ENCODE measurements around the gene INPP5D. TPM values are rescaled to one million over a fixed set of nuclear protein-coding genes. Genes with fewer than 3 reads are reported as not detected.

The INPP5D gene
- total RNA-seq, 1 donor from 2014 or later = 14.7 TPM

GRCh38 chr2:233058717-233059546, 1.2 kb upstream of the INPP5D start:
- Histone ChIP-seq H3K9me3 (ENCODE audit: insufficient read depth, low read depth, low read length) (no peaks in the 10 kb centered on the region), H4K20me1 (ENCODE audit: insufficient read depth, low read length) (no peaks in the 10 kb centered on the region), H3K79me2 (ENCODE audit: insufficient read depth, low read length) (no peaks in the 10 kb centered on the region), H3K4me3 (ENCODE audit: insufficient read depth, low read depth, low read length) (no peak overlapping the region), H3K9ac (ENCODE audit: low read length) (no peak overlapping the region), H3K27me3 (ENCODE audit: insufficient read depth, low read length) (no peaks in the 10 kb centered on the region), H3K4me1 (ENCODE audit: insufficient read depth, low read length) (no peaks in the 10 kb centered on the region), H3K36me3 (ENCODE audit: insufficient read depth, low read length) (no peaks in the 10 kb centered on the region), H3K4me2 (ENCODE audit: low read length) (no peak overlapping the region), H3K27ac (ENCODE audit: low read depth, low read length) (no peak overlapping the region), H2AFZ (ENCODE audit: low read depth, low read length) (no peak overlapping the region)
- no peak overlapping the region for H3K27ac Mint-ChIP-seq (ENCODE audit: unreplicated experiment)
- TF ChIP-seq EZH2 (IDR thresholded peaks at IDR 0.05; ENCODE audit: insufficient read depth, low read length) (no peak), CTCF (IDR thresholded peaks at IDR 0.05; ENCODE audit: insufficient read depth, low read depth, low read length) (no peak)
- H3K27me3 Mint-ChIP-seq (ENCODE audit: low read depth, unreplicated experiment) = peaks cover 29% of the 10 kb centered on the region
- H3K36me3 Mint-ChIP-seq (ENCODE audit: low read depth, unreplicated experiment) = peaks cover 1% of the 10 kb centered on the region
- no peak overlapping the region for H3K4me3 Mint-ChIP-seq (ENCODE audit: unreplicated experiment)
- FAIRE-seq = no peak
- no peak for DNase-seq (ENCODE audit: low read depth)
- H3K4me1 Mint-ChIP-seq (ENCODE audit: low read depth, unreplicated experiment) = peaks cover 2% of the 10 kb centered on the region
- H3K9me3 Mint-ChIP-seq (ENCODE audit: unreplicated experiment) = no peaks in the 10 kb centered on the region

GRCh38 chr2:233059547-233059796, 670 bp upstream of the INPP5D start:
- no peak overlapping the region for H3K4me3 Mint-ChIP-seq (ENCODE audit: unreplicated experiment)
- Histone ChIP-seq H3K4me3 (ENCODE audit: insufficient read depth, low read depth, low read length) (no peak overlapping the region), H4K20me1 (ENCODE audit: insufficient read depth, low read length) (no peaks in the 10 kb centered on the region), H2AFZ (ENCODE audit: low read depth, low read length) (no peak overlapping the region), H3K9ac (ENCODE audit: low read length) (no peak overlapping the region), H3K9me3 (ENCODE audit: insufficient read depth, low read depth, low read length) (no peaks in the 10 kb centered on the region), H3K36me3 (ENCODE audit: insufficient read depth, low read length) (no peaks in the 10 kb centered on the region), H3K79me2 (ENCODE audit: insufficient read depth, low read length) (no peaks in the 10 kb centered on the region), H3K27me3 (ENCODE audit: insufficient read depth, low read length) (no peaks in the 10 kb centered on the region), H3K4me2 (ENCODE audit: low read length) (no peak overlapping the region), H3K4me1 (ENCODE audit: insufficient read depth, low read length) (no peaks in the 10 kb centered on the region), H3K27ac (ENCODE audit: low read depth, low read length) (no peak overlapping the region)
- peaks cover 25% of the 10 kb centered on the region for H3K27me3 Mint-ChIP-seq (ENCODE audit: low read depth, unreplicated experiment)
- peaks cover 1% of the 10 kb centered on the region for H3K36me3 Mint-ChIP-seq (ENCODE audit: low read depth, unreplicated experiment)
- no peak for DNase-seq (ENCODE audit: low read depth)
- no peaks in the 10 kb centered on the region for H3K9me3 Mint-ChIP-seq (ENCODE audit: unreplicated experiment)
- no peak for FAIRE-seq
- peaks cover 2% of the 10 kb centered on the region for H3K4me1 Mint-ChIP-seq (ENCODE audit: low read depth, unreplicated experiment)
- TF ChIP-seq CTCF (IDR thresholded peaks at IDR 0.05; ENCODE audit: insufficient read depth, low read depth, low read length) (no peak), EZH2 (IDR thresholded peaks at IDR 0.05; ENCODE audit: insufficient read depth, low read length) (no peak)
- H3K27ac Mint-ChIP-seq (ENCODE audit: unreplicated experiment) = no peak overlapping the region

- Mint-ChIP-seq H3K36me3 (ENCODE audit: low read depth, unreplicated experiment) (peaks cover 1% of the 10 kb centered on the region), H3K27ac (ENCODE audit: unreplicated experiment) (no peak overlapping the region), H3K4me3 (ENCODE audit: unreplicated experiment) (no peak overlapping the region), H3K9me3 (ENCODE audit: unreplicated experiment) (no peaks in the 10 kb centered on the region), H3K4me1 (ENCODE audit: low read depth, unreplicated experiment) (peaks cover 2% of the 10 kb centered on the region), H3K27me3 (ENCODE audit: low read depth, unreplicated experiment) (peaks cover 18% of the 10 kb centered on the region)
- Histone ChIP-seq H3K27me3 (ENCODE audit: insufficient read depth, low read length) (no peaks in the 10 kb centered on the region), H4K20me1 (ENCODE audit: insufficient read depth, low read length) (no peaks in the 10 kb centered on the region), H3K27ac (ENCODE audit: low read depth, low read length) (no peak overlapping the region), H3K9ac (ENCODE audit: low read length) (no peak overlapping the region), H3K4me1 (ENCODE audit: insufficient read depth, low read length) (no peaks in the 10 kb centered on the region), H3K9me3 (ENCODE audit: insufficient read depth, low read depth, low read length) (no peaks in the 10 kb centered on the region), H3K4me3 (ENCODE audit: insufficient read depth, low read depth, low read length) (no peak overlapping the region), H3K79me2 (ENCODE audit: insufficient read depth, low read length) (no peaks in the 10 kb centered on the region), H2AFZ (ENCODE audit: low read depth, low read length) (no peak overlapping the region), H3K36me3 (ENCODE audit: insufficient read depth, low read length) (no peaks in the 10 kb centered on the region), H3K4me2 (ENCODE audit: low read length) (no peak overlapping the region)
- no peak for DNase-seq (ENCODE audit: low read depth)
- TF ChIP-seq CTCF (IDR thresholded peaks at IDR 0.05; ENCODE audit: insufficient read depth, low read depth, low read length) (no peak), EZH2 (IDR thresholded peaks at IDR 0.05; ENCODE audit: insufficient read depth, low read length) (no peak)
- FAIRE-seq = no peak
These were observed 398 bp downstream of the INPP5D start for GRCh38 chr2:233060501-233060979.
